Measurements from ENCODE around the gene FITM1.

Gene FITM1

GRCh38 chr14:24130380-24130716, at the start of gene FITM1:
FITM1 (plus strand) TSS chr14:24130659; CDS start chr14:24131564, 905 bp downstream.
- Histone ChIP-seq H3K36me3 (ENCODE audit: control insufficient read depth, low read length) (no peaks in the 10 kb centered on the region), H3K9me2 (replicated peaks; ENCODE audit: control insufficient read depth, low read length) (no peaks in the 10 kb centered on the region), H4K20me1 (ENCODE audit: control insufficient read depth, insufficient read depth, low read depth, low read length) (no peaks in the 10 kb centered on the region), H3K9me3 (ENCODE audit: control insufficient read depth, insufficient read depth, low read length) (no peaks in the 10 kb centered on the region), H3K79me2 (ENCODE audit: control insufficient read depth, low read length) (no peaks in the 10 kb centered on the region), H3K27ac (ENCODE audit: low read depth, low read length) (no peak within 1 kb of the TSS), H3K4me2 (ENCODE audit: low read length) (no peak within 1 kb of the TSS), H3F3A (ENCODE audit: control insufficient read depth, insufficient read depth) (peaks cover 11% of the 10 kb centered on the region), H3K4me3 (ENCODE audit: low read length) (no peak within 1 kb of the TSS), H3K4me1 (ENCODE audit: control insufficient read depth, low read length) (peaks cover 20% of the 10 kb centered on the region), H3K27me3 (ENCODE audit: control insufficient read depth, low read length) (no peaks in the 10 kb centered on the region)
- TF ChIP-seq CTCF (IDR thresholded peaks at IDR 0.05; ENCODE audit: low read depth, low read length, poor library complexity, severe bottlenecking) (no peak), EZH2phosphoT487 (IDR thresholded peaks at IDR 0.05; ENCODE audit: borderline replicate concordance, low read length) (no peak)

DNA sequence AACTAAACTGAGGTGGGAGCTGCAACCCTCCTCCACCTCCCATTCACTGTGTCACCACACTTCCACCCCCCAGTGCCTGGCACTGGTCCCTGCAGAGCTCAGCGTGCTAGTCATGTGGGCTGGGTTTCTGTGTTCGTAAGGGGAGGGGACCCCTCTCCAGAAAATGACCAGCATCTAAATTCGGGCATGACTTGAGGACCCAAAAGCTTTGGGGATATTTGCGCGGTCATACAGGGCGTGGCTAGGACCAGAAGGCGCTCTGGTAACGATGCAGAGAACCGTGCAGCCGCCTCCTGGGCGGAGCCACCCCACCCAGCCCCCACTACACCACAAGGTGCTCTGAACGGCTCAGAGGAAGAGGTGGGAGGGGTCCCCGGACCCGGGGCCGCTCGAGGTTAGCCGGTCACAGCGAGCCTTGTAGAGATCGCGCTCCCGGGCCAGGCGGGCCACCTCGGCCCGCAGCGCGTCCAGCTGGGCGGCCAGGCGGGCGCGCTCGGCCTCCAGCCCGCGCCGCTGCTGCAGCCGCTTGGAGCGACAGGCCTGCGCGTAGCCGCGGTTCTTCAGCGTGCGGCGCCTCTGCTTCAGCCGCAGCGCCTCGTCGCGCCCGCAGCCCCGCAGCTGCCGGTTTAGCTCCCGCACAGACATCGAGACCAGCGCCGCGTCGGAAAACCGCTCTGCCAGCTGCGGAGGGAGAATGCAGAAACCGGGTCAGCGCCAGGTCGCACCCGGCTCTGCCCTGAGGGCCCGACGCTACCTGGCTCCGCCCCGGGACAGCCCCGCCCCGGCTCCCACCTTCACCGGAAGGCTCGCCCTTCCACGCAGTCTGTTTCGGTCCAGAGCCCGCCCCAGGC, 49.3 kb upstream of the FITM1 start:
- TF ChIP-seq EZH2phosphoT487 (IDR thresholded peaks at IDR 0.05; ENCODE audit: borderline replicate concordance, low read length) = no peak
- no peak for TF ChIP-seq CTCF (IDR thresholded peaks at IDR 0.05; ENCODE audit: low read depth, low read length, poor library complexity, severe bottlenecking)
- Histone ChIP-seq H3K79me2 (ENCODE audit: control insufficient read depth, low read length) (no peaks in the 10 kb centered on the region), H3K4me2 (ENCODE audit: low read length) (peak overlapping the region; percentile 68), H3K27ac (ENCODE audit: low read depth, low read length) (no peak overlapping the region), H4K20me1 (ENCODE audit: control insufficient read depth, insufficient read depth, low read depth, low read length) (no peaks in the 10 kb centered on the region), H3F3A (ENCODE audit: control insufficient read depth, insufficient read depth) (no peaks in the 10 kb centered on the region), H3K27me3 (ENCODE audit: control insufficient read depth, low read length) (no peaks in the 10 kb centered on the region), H3K4me1 (ENCODE audit: control insufficient read depth, low read length) (peaks cover 21% of the 10 kb centered on the region), H3K36me3 (ENCODE audit: control insufficient read depth, low read length) (no peaks in the 10 kb centered on the region), H3K4me3 (ENCODE audit: low read length) (peak overlapping the region; percentile 75), H3K9me3 (ENCODE audit: control insufficient read depth, insufficient read depth, low read length) (no peaks in the 10 kb centered on the region), H3K9me2 (replicated peaks; ENCODE audit: control insufficient read depth, low read length) (no peaks in the 10 kb centered on the region)

- no peak overlapping the region for H3K27ac ChIP-seq (ENCODE audit: low read depth, low read length)
- peak overlapping the region; percentile 68 for H3K4me2 ChIP-seq (ENCODE audit: low read length)
- no peaks in the 10 kb centered on the region for H3K9me2 ChIP-seq (replicated peaks; ENCODE audit: control insufficient read depth, low read length)
- no peaks in the 10 kb centered on the region for H3K9me3 ChIP-seq (ENCODE audit: control insufficient read depth, insufficient read depth, low read length)
- peak overlapping the region; percentile 75 for H3K4me3 ChIP-seq (ENCODE audit: low read length)
- H4K20me1 ChIP-seq (ENCODE audit: control insufficient read depth, insufficient read depth, low read depth, low read length) = no peaks in the 10 kb centered on the region
- peaks cover 21% of the 10 kb centered on the region for H3K4me1 ChIP-seq (ENCODE audit: control insufficient read depth, low read length)
- no peaks in the 10 kb centered on the region for H3F3A ChIP-seq (ENCODE audit: control insufficient read depth, insufficient read depth)
- H3K36me3 ChIP-seq (ENCODE audit: control insufficient read depth, low read length) = no peaks in the 10 kb centered on the region
- TF ChIP-seq EZH2phosphoT487 (IDR thresholded peaks at IDR 0.05; ENCODE audit: borderline replicate concordance, low read length) (no peak), CTCF (IDR thresholded peaks at IDR 0.05; ENCODE audit: low read depth, low read length, poor library complexity, severe bottlenecking) (no peak)
- no peaks in the 10 kb centered on the region for H3K27me3 ChIP-seq (ENCODE audit: control insufficient read depth, low read length)
- H3K79me2 ChIP-seq (ENCODE audit: control insufficient read depth, low read length) = no peaks in the 10 kb centered on the region
Observed at GRCh38 chr14:24081739-24082211, 48.7 kb upstream of the FITM1 start.

Measured in DOHH2 (cell line).